Ovary (tissue), 9 donors: ENCODE results near the gene HASPIN. TPM values are rescaled to one million over a fixed set of nuclear protein-coding genes. Genes with fewer than 3 reads are reported as not detected.

Experiments
- DNase-seq, 5 donors: peaks; one replicate each; pipeline ENCODE4 v3.0.0-alpha.2; 2019 to 2020
- H3K27ac ChIP-seq, 2 donors: fragments of 200-600 bp; one replicate each; pipeline versions ENCODE4 v1.5.1 to v1.8.0; 2019 to 2022
- H3K27me3 ChIP-seq: fragments of 200-600 bp; one replicate; pipeline ENCODE4 v1.8.0; 2022
- H3K36me3 ChIP-seq: fragments of 200-600 bp; sonication (generic); one replicate; pipeline ENCODE4 v1.5.1; 2019
- H3K4me1 ChIP-seq: one replicate; pipeline ENCODE4 v1.8.1; 2013; ENCODE audit warnings: mild to moderate bottlenecking, moderate library complexity; ENCODE audit not compliant: insufficient read depth
- H3K4me3 ChIP-seq: fragments of 200-600 bp; sonication (generic); one replicate; pipeline ENCODE4 v1.5.1; 2017
- H3K9me3 ChIP-seq, 2 donors: fragments of 200-600 bp in 1 of 2; sonication (generic) in 1 of 2; one replicate each; pipeline versions ENCODE4 v1.5.1 to v1.8.1; 2013 to 2019; ENCODE audit warnings: mild to moderate bottlenecking in 1 of 2, moderate library complexity in 1 of 2
- EP300 ChIP-seq: sonication (generic); formaldehyde crosslinking; IDR thresholded peaks from one replicate; pipeline ENCODE4 v1.6.1; 2017; ENCODE audit warnings: antibody characterized with exemption
- POLR2A ChIP-seq: fragments of 450-650 bp; IDR thresholded peaks from one replicate; pipeline ENCODE4 v1.6.1; 2017; ENCODE audit warnings: antibody characterized with exemption, mild to moderate bottlenecking, moderate library complexity
- WGBS, 3 donors: extraction: QIAGEN DNeasy Blood & Tissue Kit in 1 of 3; methylation state at CpG; one replicate each; pipeline versions ENCODE4 v1.1.5 to v1.1.7; 2013 to 2017; 5-methylcytosine and 5-hydroxymethylcytosine counted together
- intact Hi-C, 4 donors: fragments of 100-400 bp; cut with DNase I; formaldehyde crosslinking; loops; one replicate each; pipeline versions ENCODE4 v1.11.0 to v1.15.1; 2022 to 2023
- polyA plus RNA-seq, 2 donors: library from polyadenylated mRNA; stranded (reverse); fragments of 200-250 nt in 1 of 2; fragments of 350-450 nt in 1 of 2; fragmentation: Illumina TruSeq in 1 of 2; extraction: RNeasy Lipid Tissue Mini Kit (QIAGEN cat#74804) in 1 of 2; gene quantifications; one replicate each; pipeline ENCODE4 v1.2.3, GENCODE V29; 2013 to 2014
- total RNA-seq, 7 donors: library from RNA; depleted of rRNA in 2 of 7; stranded (reverse); fragments of >200 nt in 2 of 7; fragmentation: NEBNext Ultra II Directional in 3 of 7; extraction: Animal tissue kit (Norgen Biotek cat#: 25700) in 3 of 7; gene quantifications; one replicate each; pipeline versions ENCODE4 v1.1.0 to v1.2.4, GENCODE V29; 2016 to 2023
- TF ChIP-seq, protein P1 (sequence below), 3 donors: fragments of 450-650 bp in 2 of 3; fragments of 200-600 bp in 1 of 3; IDR thresholded peaks; one replicate each; pipeline versions ENCODE4 v1.5.1 to v1.8.0; 2016 to 2022; ENCODE audit warnings: antibody characterized with exemption in 3 of 3, mild to moderate bottlenecking in 1 of 3
- donor health status: DM: no; HTN: no; CAD: no; lungs with moderate emphysema.
- donor health status: DM: no; HTN: no; CAD: no.
- donor health status: Bipolar disorder and iron deficiency.
- donor health status: DM: yes; HTN: yes; CAD: no.
- donor health status: DM: no; HTN: no; CAD: no.
- donor health status: DM: yes; HTN: yes; CAD: no.

The HASPIN gene
- total and polyA plus RNA-seq, 9 donors = 0.10 to 0.92 (median 0.25) TPM; not detected in 1

DNA sequence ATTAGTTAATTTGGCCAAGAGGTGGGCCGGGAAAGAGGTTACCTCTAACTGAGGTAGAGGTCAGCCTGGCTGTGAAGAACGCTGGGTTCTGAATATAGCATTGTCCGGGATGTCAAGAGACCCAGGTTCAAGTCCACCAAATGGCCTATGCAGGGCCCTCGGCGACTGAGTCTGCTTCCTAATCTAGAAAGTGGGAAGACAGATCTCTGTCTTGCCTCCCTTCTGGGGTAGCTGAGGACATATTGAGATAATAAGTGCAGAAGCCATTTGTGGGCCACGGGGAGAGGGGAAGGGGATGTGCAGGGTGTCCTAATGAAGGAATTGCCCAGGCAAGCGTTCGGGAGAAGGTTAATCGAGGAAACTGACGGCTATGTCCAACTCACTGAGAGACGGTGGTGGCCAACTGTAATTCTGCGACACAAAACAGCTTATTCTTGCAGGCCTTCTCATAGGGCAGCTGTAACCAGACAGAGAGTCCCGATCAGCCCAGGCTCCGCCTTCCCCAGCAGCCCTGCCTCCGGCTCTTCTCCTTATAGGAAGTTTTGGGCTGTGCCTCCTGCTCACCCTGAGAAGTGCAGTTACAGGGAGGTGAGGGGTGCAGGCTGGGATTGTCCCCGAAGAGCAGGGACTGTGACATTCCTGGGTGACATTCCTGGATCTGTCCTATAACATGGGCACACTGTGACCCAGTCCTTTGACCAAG, 15.9 kb downstream of the HASPIN start:
- H3K4me3 ChIP-seq = no peak overlapping the region
- H3K4me1 ChIP-seq = peaks cover 5% of the 10 kb centered on the region
- H3K27ac ChIP-seq = no peak overlapping the region
- H3K36me3 ChIP-seq = no peaks in the 10 kb centered on the region
- intact Hi-C loops = loop anchor here (5.0 to 10.0 kb wide), 5 partner anchors 63 to 265 kb away; partner anchors contain the start of genes ITGAE (in 1 of the 4) and NCBP3 (in 1 of the 4)
- TF ChIP-seq EP300 (no peak), POLR2A (no peak)
- TF ChIP-seq, protein P1, sequence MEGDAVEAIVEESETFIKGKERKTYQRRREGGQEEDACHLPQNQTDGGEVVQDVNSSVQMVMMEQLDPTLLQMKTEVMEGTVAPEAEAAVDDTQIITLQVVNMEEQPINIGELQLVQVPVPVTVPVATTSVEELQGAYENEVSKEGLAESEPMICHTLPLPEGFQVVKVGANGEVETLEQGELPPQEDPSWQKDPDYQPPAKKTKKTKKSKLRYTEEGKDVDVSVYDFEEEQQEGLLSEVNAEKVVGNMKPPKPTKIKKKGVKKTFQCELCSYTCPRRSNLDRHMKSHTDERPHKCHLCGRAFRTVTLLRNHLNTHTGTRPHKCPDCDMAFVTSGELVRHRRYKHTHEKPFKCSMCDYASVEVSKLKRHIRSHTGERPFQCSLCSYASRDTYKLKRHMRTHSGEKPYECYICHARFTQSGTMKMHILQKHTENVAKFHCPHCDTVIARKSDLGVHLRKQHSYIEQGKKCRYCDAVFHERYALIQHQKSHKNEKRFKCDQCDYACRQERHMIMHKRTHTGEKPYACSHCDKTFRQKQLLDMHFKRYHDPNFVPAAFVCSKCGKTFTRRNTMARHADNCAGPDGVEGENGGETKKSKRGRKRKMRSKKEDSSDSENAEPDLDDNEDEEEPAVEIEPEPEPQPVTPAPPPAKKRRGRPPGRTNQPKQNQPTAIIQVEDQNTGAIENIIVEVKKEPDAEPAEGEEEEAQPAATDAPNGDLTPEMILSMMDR (IDR thresholded peaks at IDR 0.05) = no peak
- H3K9me3 ChIP-seq = no peaks in the 10 kb centered on the region
- DNase-seq = no peak
- no peaks in the 10 kb centered on the region for H3K27me3 ChIP-seq
- 79 to 86% (median 86%) methylated on average over 16 of the region's 16 CpGs for whole genome bisulfite sequencing, 3 donors

DNA sequence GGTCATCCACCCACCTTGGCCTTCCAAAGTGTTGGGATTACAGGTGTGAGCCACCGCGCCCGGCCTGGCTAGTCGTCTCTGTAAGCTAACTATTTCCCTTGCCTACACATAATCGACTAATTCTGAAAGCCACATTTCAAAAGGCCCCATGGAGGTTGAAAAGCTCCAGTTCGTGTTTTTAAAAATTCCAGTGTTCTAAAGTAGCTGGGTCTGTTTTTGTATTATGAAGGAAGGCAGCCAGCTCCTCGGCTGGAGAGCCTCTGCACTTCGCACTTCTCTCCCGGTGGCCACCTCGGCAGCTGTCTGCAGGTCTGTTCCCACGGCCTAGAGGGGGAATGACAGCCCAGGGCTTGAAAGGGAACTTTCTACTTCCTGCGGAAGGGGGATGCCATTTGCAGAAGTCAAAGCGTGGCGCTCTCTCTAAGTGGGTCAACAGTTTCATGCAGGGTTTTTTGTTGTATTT, 16.9 kb downstream of the HASPIN start:
- TF ChIP-seq, protein P1 (IDR thresholded peaks at IDR 0.05) = no peak
- TF ChIP-seq POLR2A (no peak), EP300 (no peak)
- peaks cover 5% of the 10 kb centered on the region for H3K4me1 ChIP-seq
- no peak overlapping the region for H3K4me3 ChIP-seq
- intact Hi-C loops = no loop called here
- 37 to 48% (median 43%) methylated on average over 14 of the region's 14 CpGs for WGBS, 3 donors
- H3K9me3 ChIP-seq = no peaks in the 10 kb centered on the region
- DNase-seq = no peak
- H3K27ac ChIP-seq = no peak overlapping the region
- no peaks in the 10 kb centered on the region for H3K36me3 ChIP-seq
- H3K27me3 ChIP-seq = no peaks in the 10 kb centered on the region

DNA sequence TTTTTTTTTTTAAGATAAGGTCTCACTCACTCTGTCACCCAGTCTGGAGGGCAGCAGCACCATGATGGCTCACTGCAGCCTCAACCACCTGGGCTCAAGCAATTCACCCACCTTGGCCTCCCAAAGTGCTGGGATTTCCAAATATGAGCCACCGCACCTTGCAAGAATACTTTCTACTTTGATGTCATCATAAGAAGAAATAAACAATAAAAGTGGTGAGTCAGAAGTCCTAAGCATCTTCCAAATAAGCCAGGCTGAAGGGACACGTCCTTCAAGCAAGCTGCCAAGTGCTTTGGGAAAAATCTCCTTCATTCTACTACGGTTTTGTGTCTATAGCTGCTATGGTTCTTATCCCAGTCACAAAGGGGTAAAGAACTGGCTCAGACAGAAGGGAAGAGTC, 20.3 kb downstream of the HASPIN start:
- no peak overlapping the region for H3K4me3 ChIP-seq
- WGBS, 3 donors = 68 to 76% (median 70%) methylated on average over 3 of the region's 3 CpGs
- no peaks in the 10 kb centered on the region for H3K27me3 ChIP-seq
- H3K9me3 ChIP-seq = no peaks in the 10 kb centered on the region
- H3K36me3 ChIP-seq = no peaks in the 10 kb centered on the region
- DNase-seq = no peak
- TF ChIP-seq POLR2A (no peak), EP300 (no peak)
- TF ChIP-seq, protein P1 (IDR thresholded peaks at IDR 0.05) = no peak
- intact Hi-C loops = no loop called here
- H3K27ac ChIP-seq = no peak overlapping the region
- peaks cover 1% of the 10 kb centered on the region for H3K4me1 ChIP-seq

DNA sequence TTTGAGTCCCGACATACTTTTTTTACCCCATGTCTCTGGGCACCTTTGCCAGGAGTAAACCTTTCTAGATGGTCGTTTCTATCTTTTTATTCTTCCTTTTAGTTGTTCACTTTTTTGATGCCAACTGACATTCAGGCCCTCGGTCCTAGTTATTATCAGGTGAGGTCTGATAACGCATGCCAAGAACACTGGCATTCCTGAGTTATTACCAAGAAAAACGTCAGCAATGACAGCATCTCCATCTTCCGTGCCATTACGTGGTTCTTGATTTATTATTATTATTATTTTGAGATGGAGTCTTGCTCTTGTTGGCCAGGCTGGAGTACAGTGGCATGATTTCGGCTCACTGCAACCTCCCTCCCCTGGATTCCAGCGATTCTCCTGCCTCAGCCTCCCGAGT, 21.4 kb downstream of the HASPIN start:
- WGBS, 3 donors = 83 to 86% (median 84%) methylated on average over 10 of the region's 10 CpGs
- H3K4me3 ChIP-seq = no peak overlapping the region
- no peaks in the 10 kb centered on the region for H3K27me3 ChIP-seq
- H3K36me3 ChIP-seq = no peaks in the 10 kb centered on the region
- intact Hi-C loops = no loop called here
- TF ChIP-seq POLR2A (no peak), EP300 (no peak)
- TF ChIP-seq, protein P1 (IDR thresholded peaks at IDR 0.05) = no peak
- H3K27ac ChIP-seq = no peak overlapping the region
- no peak for DNase-seq
- peaks cover 1% of the 10 kb centered on the region for H3K4me1 ChIP-seq
- no peaks in the 10 kb centered on the region for H3K9me3 ChIP-seq
